HepG2 (cell line): ENCODE measurements around the gene MAML1. TPM values are rescaled to one million over a fixed set of nuclear protein-coding genes. Genes with fewer than 3 reads are reported as not detected.

ENCODE experiments used
- ARHGAP35 ChIP-seq: sonication (generic); formaldehyde crosslinking; IDR thresholded peaks from 2 replicates; pipeline ENCODE4 v1.9.0; 2022; ENCODE audit warnings: mild to moderate bottlenecking, inconsistent platforms, moderate library complexity, missing genetic modification reagents, borderline replicate concordance
- CBX2 ChIP-seq, 2 experiments: fragments of 200-600 bp in 1 of 2; sonication (generic); formaldehyde crosslinking in 1 of 2; IDR thresholded peaks; 2 replicates each; pipeline versions ENCODE4 v1.7.0 to v1.8.1; 2018 to 2022; ENCODE audit warnings: low read depth in 2 of 2, low read length in 1 of 2, mild to moderate bottlenecking in 1 of 2, missing genetic modification reagents in 1 of 2
- FOXA1 ChIP-seq, 2 experiments: fragments of 450-650 bp in 1 of 2; sonication (generic) in 1 of 2; formaldehyde crosslinking in 1 of 2; IDR thresholded peaks; 2 replicates each; pipeline versions ENCODE4 v1.4.0 to v1.6.1; 2016 to 2020; ENCODE audit warnings: missing genetic modification reagents in 1 of 2
- FOXM1 ChIP-seq: sonication (generic); formaldehyde crosslinking; IDR thresholded peaks from 2 replicates; pipeline ENCODE4 v1.5.0; 2020; ENCODE audit warnings: missing genetic modification reagents
- GTF2F1 ChIP-seq: fragments of 150-350 bp; IDR thresholded peaks from 2 replicates; pipeline ENCODE4 v1.6.1; 2014; ENCODE audit warnings: low read length
- NR2F2 ChIP-seq: IDR thresholded peaks from 2 replicates; pipeline ENCODE4 v1.6.1; 2012; ENCODE audit warnings: low read depth, inconsistent platforms, borderline replicate concordance
- POLR2AphosphoS5 ChIP-seq: IDR thresholded peaks from 2 replicates; pipeline ENCODE4 v1.6.1; 2012; ENCODE audit warnings: low read depth, low read length
- SATB2 ChIP-seq: sonication (generic); formaldehyde crosslinking; IDR thresholded peaks from 2 replicates; pipeline ENCODE4 v1.5.0; 2020; ENCODE audit warnings: missing genetic modification reagents
- SMAD3 ChIP-seq: sonication (generic); formaldehyde crosslinking; IDR thresholded peaks from 2 replicates; pipeline ENCODE4 v1.4.0; 2020; ENCODE audit warnings: missing genetic modification reagents
- ZEB1 ChIP-seq: IDR thresholded peaks from 2 replicates; pipeline ENCODE4 v1.6.1; 2012; ENCODE audit warnings: mild to moderate bottlenecking, low read depth, inconsistent platforms; ENCODE audit not compliant: insufficient replicate concordance
- ZMYM3 ChIP-seq: sonication (generic); formaldehyde crosslinking; IDR thresholded peaks from 2 replicates; pipeline ENCODE4 v1.5.1; 2020; ENCODE audit warnings: mild to moderate bottlenecking, missing genetic modification reagents
- ZNF629 ChIP-seq: sonication (generic); formaldehyde crosslinking; conservative IDR thresholded peaks from 2 replicates; pipeline ENCODE4 v1.5.0; 2020; ENCODE audit warnings: missing genetic modification reagents
- ZNF703 ChIP-seq: sonication (generic); formaldehyde crosslinking; IDR thresholded peaks from 2 replicates; pipeline ENCODE4 v1.5.1; 2020; ENCODE audit warnings: missing genetic modification reagents, mild to moderate bottlenecking, moderate library complexity, borderline replicate concordance
- polyA plus RNA-seq, 8 experiments: library from polyadenylated mRNA; depleted of rRNA in 3 of 8; stranded (reverse) in 7 of 8; unstranded in 1 of 8; fragments of >200 nt; fragmentation: Illumina TruSeq in 4 of 8; extraction: Trizol in 4 of 8; gene quantifications; 2 replicates each; pipeline versions ENCODE4 v1.2.1 to v1.2.3, GENCODE V29; 2011 to 2016; ENCODE audit warnings: low read depth in 4 of 8, missing spikeins in 1 of 8, mixed read lengths in 1 of 8; ENCODE audit not compliant: insufficient read depth in 1 of 8
- total RNA-seq, 5 experiments: library from RNA; depleted of rRNA; stranded (reverse); fragments of >200 nt; fragmentation: Illumina TruSeq; extraction: Trizol; gene quantifications; 2 replicates each; pipeline ENCODE4 v1.2.3, GENCODE V29; 2016; ENCODE audit warnings: low read depth in 1 of 5
- TF ChIP-seq, protein P1 (sequence below): sonication (generic); formaldehyde crosslinking; conservative IDR thresholded peaks from 2 replicates; pipeline ENCODE4 v1.4.0; 2020; ENCODE audit warnings: missing genetic modification reagents
- TF ChIP-seq, protein P2 (sequence below): sonication (generic); formaldehyde crosslinking; IDR thresholded peaks from 2 replicates; pipeline ENCODE4 v1.4.0; 2020; ENCODE audit warnings: missing genetic modification reagents
- TF ChIP-seq, protein P3 (sequence below): sonication (generic); formaldehyde crosslinking; conservative IDR thresholded peaks from 2 replicates; pipeline ENCODE4 v1.4.0; 2020; ENCODE audit warnings: mild to moderate bottlenecking, missing genetic modification reagents, moderate library complexity
- TF ChIP-seq, protein P4 (sequence below): sonication (generic); formaldehyde crosslinking; IDR thresholded peaks from 2 replicates; pipeline ENCODE4 v1.4.0; 2020; ENCODE audit warnings: missing genetic modification reagents
- TF ChIP-seq, protein P5 (sequence below): sonication (generic); formaldehyde crosslinking; conservative IDR thresholded peaks from 2 replicates; pipeline ENCODE4 v1.4.0; 2020; ENCODE audit warnings: missing genetic modification reagents

The MAML1 gene
- total and polyA plus RNA-seq, 2 of the 13 experiments (the other 11 are each of a cell fraction or from before 2014, with no cell fraction given): 10.0 to 10.8 TPM

DNA sequence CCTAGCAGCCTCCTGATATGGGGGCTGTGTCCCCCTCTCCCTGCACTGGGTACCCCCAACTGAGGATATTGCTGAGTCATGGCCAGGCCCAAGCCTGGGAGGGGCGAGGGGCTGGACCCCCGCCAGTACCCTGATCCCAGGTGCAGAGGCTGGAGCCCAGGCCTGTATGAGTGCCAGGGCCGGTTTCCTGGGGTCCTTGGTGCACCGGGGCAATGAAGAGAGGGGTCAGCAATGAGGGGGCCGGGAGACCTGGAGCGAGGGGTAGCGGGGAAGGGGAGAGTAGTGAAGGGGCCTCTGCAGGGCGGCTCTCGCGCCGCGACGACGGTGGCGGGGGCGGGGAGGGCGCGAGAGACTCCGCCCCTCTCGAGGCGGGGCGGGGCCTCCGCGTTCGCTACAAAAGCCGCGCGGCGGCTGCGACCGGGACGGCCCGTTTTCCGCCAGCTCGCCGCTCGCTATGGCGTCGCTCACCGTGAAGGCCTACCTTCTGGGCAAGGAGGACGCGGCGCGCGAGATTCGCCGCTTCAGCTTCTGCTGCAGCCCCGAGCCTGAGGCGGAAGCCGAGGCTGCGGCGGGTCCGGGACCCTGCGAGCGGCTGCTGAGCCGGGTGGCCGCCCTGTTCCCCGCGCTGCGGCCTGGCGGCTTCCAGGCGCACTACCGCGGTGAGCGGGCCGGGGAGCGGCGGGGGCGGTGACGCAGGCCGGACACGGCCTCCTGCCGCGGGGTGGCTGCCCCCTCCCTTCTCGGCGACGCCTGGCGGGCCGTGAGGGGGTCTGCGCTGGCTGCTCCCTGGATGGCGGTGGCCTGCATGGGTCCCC, 88.1 kb downstream of the MAML1 start, which contains the start of gene SQSTM1 (continued):
- no peak; the same call in 1 of the 2 replicates for TF ChIP-seq ZNF629 (CRISPR knock-in tag)
- peak; percentile 97 for TF ChIP-seq POLR2AphosphoS5
- TF ChIP-seq GTF2F1: peak; percentile 82; the same call in 1 of the 2 replicates
- no peak for TF ChIP-seq FOXM1
- TF ChIP-seq, protein P1, sequence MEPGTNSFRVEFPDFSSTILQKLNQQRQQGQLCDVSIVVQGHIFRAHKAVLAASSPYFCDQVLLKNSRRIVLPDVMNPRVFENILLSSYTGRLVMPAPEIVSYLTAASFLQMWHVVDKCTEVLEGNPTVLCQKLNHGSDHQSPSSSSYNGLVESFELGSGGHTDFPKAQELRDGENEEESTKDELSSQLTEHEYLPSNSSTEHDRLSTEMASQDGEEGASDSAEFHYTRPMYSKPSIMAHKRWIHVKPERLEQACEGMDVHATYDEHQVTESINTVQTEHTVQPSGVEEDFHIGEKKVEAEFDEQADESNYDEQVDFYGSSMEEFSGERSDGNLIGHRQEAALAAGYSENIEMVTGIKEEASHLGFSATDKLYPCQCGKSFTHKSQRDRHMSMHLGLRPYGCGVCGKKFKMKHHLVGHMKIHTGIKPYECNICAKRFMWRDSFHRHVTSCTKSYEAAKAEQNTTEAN (CRISPR knock-in tag): no peak; the same call in 1 of the 2 replicates
- no peak for TF ChIP-seq SATB2
- no peak for TF ChIP-seq ZMYM3 (CRISPR knock-in tag)
- TF ChIP-seq, protein P2, sequence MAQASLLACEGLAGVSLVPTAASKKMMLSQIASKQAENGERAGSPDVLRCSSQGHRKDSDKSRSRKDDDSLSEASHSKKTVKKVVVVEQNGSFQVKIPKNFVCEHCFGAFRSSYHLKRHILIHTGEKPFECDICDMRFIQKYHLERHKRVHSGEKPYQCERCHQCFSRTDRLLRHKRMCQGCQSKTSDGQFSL (CRISPR knock-in tag): no peak; the same call in 1 of the 2 replicates
- no peak for TF ChIP-seq NR2F2
- no peak for TF ChIP-seq ARHGAP35
- TF ChIP-seq, protein P3, sequence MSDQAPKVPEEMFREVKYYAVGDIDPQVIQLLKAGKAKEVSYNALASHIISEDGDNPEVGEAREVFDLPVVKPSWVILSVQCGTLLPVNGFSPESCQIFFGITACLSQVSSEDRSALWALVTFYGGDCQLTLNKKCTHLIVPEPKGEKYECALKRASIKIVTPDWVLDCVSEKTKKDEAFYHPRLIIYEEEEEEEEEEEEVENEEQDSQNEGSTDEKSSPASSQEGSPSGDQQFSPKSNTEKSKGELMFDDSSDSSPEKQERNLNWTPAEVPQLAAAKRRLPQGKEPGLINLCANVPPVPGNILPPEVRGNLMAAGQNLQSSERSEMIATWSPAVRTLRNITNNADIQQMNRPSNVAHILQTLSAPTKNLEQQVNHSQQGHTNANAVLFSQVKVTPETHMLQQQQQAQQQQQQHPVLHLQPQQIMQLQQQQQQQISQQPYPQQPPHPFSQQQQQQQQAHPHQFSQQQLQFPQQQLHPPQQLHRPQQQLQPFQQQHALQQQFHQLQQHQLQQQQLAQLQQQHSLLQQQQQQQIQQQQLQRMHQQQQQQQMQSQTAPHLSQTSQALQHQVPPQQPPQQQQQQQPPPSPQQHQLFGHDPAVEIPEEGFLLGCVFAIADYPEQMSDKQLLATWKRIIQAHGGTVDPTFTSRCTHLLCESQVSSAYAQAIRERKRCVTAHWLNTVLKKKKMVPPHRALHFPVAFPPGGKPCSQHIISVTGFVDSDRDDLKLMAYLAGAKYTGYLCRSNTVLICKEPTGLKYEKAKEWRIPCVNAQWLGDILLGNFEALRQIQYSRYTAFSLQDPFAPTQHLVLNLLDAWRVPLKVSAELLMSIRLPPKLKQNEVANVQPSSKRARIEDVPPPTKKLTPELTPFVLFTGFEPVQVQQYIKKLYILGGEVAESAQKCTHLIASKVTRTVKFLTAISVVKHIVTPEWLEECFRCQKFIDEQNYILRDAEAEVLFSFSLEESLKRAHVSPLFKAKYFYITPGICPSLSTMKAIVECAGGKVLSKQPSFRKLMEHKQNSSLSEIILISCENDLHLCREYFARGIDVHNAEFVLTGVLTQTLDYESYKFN (CRISPR knock-in tag): no peak
- TF ChIP-seq FOXA1 (IDR thresholded peaks at IDR 0.05): no peak
- TF ChIP-seq FOXA1 (CRISPR knock-in tag; IDR thresholded peaks at IDR 0.05): peak; percentile 1; the same call in 1 of the 2 replicates
- no peak; the same call in 1 of the 2 replicates for TF ChIP-seq ZNF703 (CRISPR knock-in tag)
- TF ChIP-seq, protein P4, sequence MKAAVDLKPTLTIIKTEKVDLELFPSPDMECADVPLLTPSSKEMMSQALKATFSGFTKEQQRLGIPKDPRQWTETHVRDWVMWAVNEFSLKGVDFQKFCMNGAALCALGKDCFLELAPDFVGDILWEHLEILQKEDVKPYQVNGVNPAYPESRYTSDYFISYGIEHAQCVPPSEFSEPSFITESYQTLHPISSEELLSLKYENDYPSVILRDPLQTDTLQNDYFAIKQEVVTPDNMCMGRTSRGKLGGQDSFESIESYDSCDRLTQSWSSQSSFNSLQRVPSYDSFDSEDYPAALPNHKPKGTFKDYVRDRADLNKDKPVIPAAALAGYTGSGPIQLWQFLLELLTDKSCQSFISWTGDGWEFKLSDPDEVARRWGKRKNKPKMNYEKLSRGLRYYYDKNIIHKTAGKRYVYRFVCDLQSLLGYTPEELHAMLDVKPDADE (CRISPR knock-in tag): no peak
- no peak for TF ChIP-seq ZEB1
- peak; percentile 34; the same call in 1 of the 2 replicates for TF ChIP-seq SMAD3
- TF ChIP-seq, protein P5, sequence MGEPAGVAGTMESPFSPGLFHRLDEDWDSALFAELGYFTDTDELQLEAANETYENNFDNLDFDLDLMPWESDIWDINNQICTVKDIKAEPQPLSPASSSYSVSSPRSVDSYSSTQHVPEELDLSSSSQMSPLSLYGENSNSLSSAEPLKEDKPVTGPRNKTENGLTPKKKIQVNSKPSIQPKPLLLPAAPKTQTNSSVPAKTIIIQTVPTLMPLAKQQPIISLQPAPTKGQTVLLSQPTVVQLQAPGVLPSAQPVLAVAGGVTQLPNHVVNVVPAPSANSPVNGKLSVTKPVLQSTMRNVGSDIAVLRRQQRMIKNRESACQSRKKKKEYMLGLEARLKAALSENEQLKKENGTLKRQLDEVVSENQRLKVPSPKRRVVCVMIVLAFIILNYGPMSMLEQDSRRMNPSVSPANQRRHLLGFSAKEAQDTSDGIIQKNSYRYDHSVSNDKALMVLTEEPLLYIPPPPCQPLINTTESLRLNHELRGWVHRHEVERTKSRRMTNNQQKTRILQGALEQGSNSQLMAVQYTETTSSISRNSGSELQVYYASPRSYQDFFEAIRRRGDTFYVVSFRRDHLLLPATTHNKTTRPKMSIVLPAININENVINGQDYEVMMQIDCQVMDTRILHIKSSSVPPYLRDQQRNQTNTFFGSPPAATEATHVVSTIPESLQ: no peak
- TF ChIP-seq CBX2 (IDR thresholded peaks at IDR 0.05; ENCODE audit: low read depth, low read length): no peak
- TF ChIP-seq CBX2 (CRISPR knock-in tag; IDR thresholded peaks at IDR 0.05; ENCODE audit: low read depth): no peak
